SK-N-SH (cell line): ENCODE measurements around the gene HSD11B1L. TPM values are rescaled to one million over a fixed set of nuclear protein-coding genes. Genes with fewer than 3 reads are reported as not detected.

Experiments
- CTCF ChIA-PET: fragments of 300-600, 350-600 bp; formaldehyde crosslinking; extraction: SDS; loops from one replicate; lab custom pipeline; 2021; lab: Yijun Ruan, JAX
- POLR2A ChIA-PET: fragments of 350-600 bp; sonication (Branson Sonifier 250); formaldehyde crosslinking; extraction: SDS; loops from one replicate; lab custom pipeline; 2020; ENCODE audit warnings: antibody characterized with exemption, inconsistent platforms; lab: Yijun Ruan, JAX
- DNase-seq: peaks from one replicate; pipeline ENCODE4 v3.0.0; 2012
- H2AFZ ChIP-seq: fragments of 200-600 bp; sonication (generic); 2 replicates; pipeline ENCODE4 v1.8.1; 2016; ENCODE audit warnings: antibody characterized with exemption, mild to moderate bottlenecking, low read depth
- H3F3A ChIP-seq: fragments of 200-600 bp; sonication (generic); replicated peaks from 2 replicates; pipeline ENCODE3; 2016; ENCODE audit warnings: antibody characterized with exemption, mild to moderate bottlenecking; ENCODE audit not compliant: insufficient read depth
- H3K27ac ChIP-seq, 2 experiments: fragments of 200-500 bp in 1 of 2; fragments of 200-600 bp in 1 of 2; sonication (Bioruptor generic) in 1 of 2; sonication (generic), shearing (Covaris generic) in 1 of 2; 2 replicates each; pipeline versions ENCODE4 v1.5.1 to v1.6.1; 2014 to 2016; ENCODE audit warnings: low read depth in 2 of 2, inconsistent platforms in 1 of 2, low read length in 1 of 2, mild to moderate bottlenecking in 1 of 2, mixed read lengths in 1 of 2
- H3K27me3 ChIP-seq: fragments of 200-600 bp; sonication (generic), shearing (Covaris generic); 2 replicates; pipeline ENCODE4 v1.6.1; 2016; ENCODE audit warnings: mixed run types; ENCODE audit not compliant: insufficient read depth
- H3K36me3 ChIP-seq, 2 experiments: fragments of 200-500 bp in 1 of 2; fragments of 200-600 bp in 1 of 2; sonication (Bioruptor generic) in 1 of 2; sonication (generic) in 1 of 2; replicated peaks in 1 of 2; 2 replicates each; pipeline versions ENCODE3 to v1.5.1; 2014 to 2016; ENCODE audit warnings: low read length in 1 of 2, mild to moderate bottlenecking in 1 of 2; ENCODE audit not compliant: insufficient read depth in 2 of 2, control insufficient read depth in 1 of 2
- H3K4me1 ChIP-seq, 2 experiments: fragments of 200-500 bp in 1 of 2; fragments of 200-600 bp in 1 of 2; sonication (Bioruptor generic) in 1 of 2; sonication (generic), shearing (Covaris generic) in 1 of 2; 2 replicates each; pipeline versions ENCODE4 v1.5.1 to v1.6.1; 2014 to 2016; ENCODE audit warnings: low read depth in 1 of 2, low read length in 1 of 2, mixed run types in 1 of 2; ENCODE audit not compliant: insufficient read depth in 2 of 2, control insufficient read depth in 1 of 2
- H3K4me2 ChIP-seq: fragments of 200-600 bp; sonication (generic), shearing (Covaris generic); 2 replicates; pipeline ENCODE4 v1.6.1; 2017; ENCODE audit warnings: mixed run types
- H3K4me3 ChIP-seq, 2 experiments: fragments of 200-500 bp in 1 of 2; fragments of 200-600 bp in 1 of 2; sonication (Bioruptor generic) in 1 of 2; sonication (generic), shearing (Covaris generic) in 1 of 2; 2 replicates each; pipeline versions ENCODE4 v1.5.1 to v1.8.1; 2014 to 2016; ENCODE audit warnings: low read depth in 2 of 2, inconsistent platforms in 1 of 2, low read length in 1 of 2, mild to moderate bottlenecking in 1 of 2, mixed read lengths in 1 of 2, moderate library complexity in 1 of 2
- H3K79me2 ChIP-seq: fragments of 200-600 bp; sonication (generic); 2 replicates; pipeline ENCODE4 v1.8.1; 2017; ENCODE audit warnings: mild to moderate bottlenecking; ENCODE audit not compliant: insufficient read depth
- H3K9ac ChIP-seq: fragments of 200-600 bp; sonication (generic); 2 replicates; pipeline ENCODE4 v1.6.1; 2017; ENCODE audit warnings: mixed run types
- H3K9me2 ChIP-seq: fragments of 200-600 bp; sonication (generic); 2 replicates; pipeline ENCODE4 v1.6.1; 2017; ENCODE audit warnings: mixed run types
- H3K9me3 ChIP-seq: fragments of 200-600 bp; sonication (generic); 2 replicates; pipeline ENCODE4 v1.6.1; 2017; ENCODE audit warnings: mixed run types, mild to moderate bottlenecking, moderate library complexity
- H4K20me1 ChIP-seq: fragments of 200-600 bp; sonication (generic); 2 replicates; pipeline ENCODE4 v1.6.1; 2017; ENCODE audit warnings: mild to moderate bottlenecking, mixed run types; ENCODE audit not compliant: insufficient read depth
- CHD2 ChIP-seq: fragments of 150-350 bp; IDR thresholded peaks from 2 replicates; pipeline ENCODE4 v1.6.1; 2018; ENCODE audit warnings: low read length; ENCODE audit not compliant: partially characterized antibody
- ELF1 ChIP-seq: IDR thresholded peaks from 2 replicates; pipeline ENCODE4 v1.4.0; 2012
- FOXJ3 ChIP-seq: sonication (generic); formaldehyde crosslinking; IDR thresholded peaks from 2 replicates; pipeline ENCODE4 v1.5.1; 2020; ENCODE audit warnings: mild to moderate bottlenecking, missing genetic modification reagents
- GABPA ChIP-seq: IDR thresholded peaks from 2 replicates; pipeline ENCODE4 v1.4.0; 2012; ENCODE audit warnings: low read depth, mild to moderate bottlenecking
- GATA2 ChIP-seq: sonication (generic); formaldehyde crosslinking; IDR thresholded peaks from 2 replicates; pipeline ENCODE4 v1.5.0; 2020; ENCODE audit warnings: mild to moderate bottlenecking, missing genetic modification reagents
- MAX ChIP-seq: IDR thresholded peaks from 2 replicates; pipeline ENCODE4 v1.4.0; 2012; ENCODE audit warnings: low read depth
- POLR2AphosphoS5 ChIP-seq: IDR thresholded peaks from 2 replicates; pipeline ENCODE4 v1.6.1; 2012; ENCODE audit warnings: low read depth, low read length
- RAD21 ChIP-seq: IDR thresholded peaks from 2 replicates; pipeline ENCODE4 v1.6.1; 2012; ENCODE audit warnings: mild to moderate bottlenecking, low read length
- REST ChIP-seq: IDR thresholded peaks from 2 replicates; pipeline ENCODE4 v1.6.1; 2012; ENCODE audit warnings: mild to moderate bottlenecking, low read depth, low read length, moderate library complexity
- RFX5 ChIP-seq: IDR thresholded peaks from 2 replicates; pipeline ENCODE4 v1.6.1; 2012; ENCODE audit warnings: mild to moderate bottlenecking, improper control_type of control experiment, low read length
- SIN3A ChIP-seq: IDR thresholded peaks from 2 replicates; pipeline ENCODE4 v1.6.1; 2012; ENCODE audit warnings: low read depth, mild to moderate bottlenecking, low read length, moderate library complexity, borderline replicate concordance
- TCF12 ChIP-seq: IDR thresholded peaks from 2 replicates; pipeline ENCODE4 v1.4.0; 2012
- USF1 ChIP-seq: IDR thresholded peaks from 2 replicates; pipeline ENCODE4 v1.4.0; 2012; ENCODE audit warnings: low read depth, borderline replicate concordance
- WGBS: methylation state at CpG from one replicate; pipeline ENCODE4 v1.1.6; 2017; ENCODE audit warnings: low lambda C conversion rate; 5-methylcytosine and 5-hydroxymethylcytosine counted together
- polyA plus RNA-seq, 3 experiments: library from polyadenylated mRNA; depleted of rRNA; stranded (reverse); fragments of >200 nt; gene quantifications; 2 replicates each; pipeline ENCODE4 v1.2.3, GENCODE V29; 2012
- TF ChIP-seq, protein P1 (sequence below): fragments of 150-350 bp; IDR thresholded peaks from 2 replicates; pipeline ENCODE4 v1.6.1; 2017; ENCODE audit warnings: antibody characterized with exemption, low read length, low read depth, borderline replicate concordance

The HSD11B1L gene
- polyA plus RNA-seq, 1 of the 3 experiments (the other 2 are of a cell fraction): 53.3 TPM

DNA sequence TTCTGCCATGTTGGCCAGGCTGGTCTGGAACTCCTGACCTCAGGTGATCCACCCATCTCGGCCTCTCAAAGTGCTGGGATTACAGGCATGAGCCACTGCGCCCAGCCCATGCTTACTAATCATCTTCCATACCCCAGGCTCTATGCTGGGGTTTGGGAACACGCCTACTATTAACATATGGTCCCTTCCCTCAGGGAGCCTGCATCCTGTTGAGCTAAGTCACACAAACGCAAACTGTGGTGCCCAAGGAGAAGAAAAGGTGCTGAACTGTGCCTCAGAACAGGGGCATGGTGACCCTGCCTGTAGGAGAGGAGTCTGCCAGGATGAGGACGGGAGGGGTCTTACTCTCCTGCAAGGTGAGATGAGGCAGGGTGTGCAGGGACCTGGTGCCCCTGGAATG is 6.1 kb upstream of the HSD11B1L start:
- Histone ChIP-seq H3K4me1 (peaks cover 4 to 10% of the 10 kb centered on the region in 2 experiments; a peak in 1 of 4 replicates), H3K4me3 (no peak overlapping the region), H3K4me2 (no peak overlapping the region), H3K27me3 (no peaks in the 10 kb centered on the region), H3K9me2 (no peaks in the 10 kb centered on the region), H3K9me3 (no peaks in the 10 kb centered on the region), H4K20me1 (no peaks in the 10 kb centered on the region), H3F3A (peaks cover 4% of the 10 kb centered on the region), H3K36me3 (peaks cover 0 to 1% of the 10 kb centered on the region in 2 experiments), H3K27ac (no peak overlapping the region), H3K9ac (no peak overlapping the region), H2AFZ (no peak overlapping the region), H3K79me2 (peaks cover 9% of the 10 kb centered on the region)
- ChIA-PET POLR2A (no interaction called here), CTCF (interaction anchor here (0.9 to 2.2 kb wide), 2 partner anchors 9 to 12 kb away, joined by 3 to 9 read pairs; no protein-coding TSS in a partner anchor)
- TF ChIP-seq POLR2AphosphoS5 (no peak), RAD21 (no peak), GABPA (no peak)
- DNase-seq: no peak
- 100% methylated on average over 4 of the region's 5 CpGs for WGBS

GRCh38 chr19:5676105-5676771 is 4.6 kb upstream of the HSD11B1L start:
- TF ChIP-seq SIN3A: no peak
- no peak for TF ChIP-seq CHD2
- peaks cover 14% of the 10 kb centered on the region for H3K79me2 ChIP-seq
- no peak overlapping the region for H3K4me2 ChIP-seq
- H4K20me1 ChIP-seq: no peaks in the 10 kb centered on the region
- no peaks in the 10 kb centered on the region for H3K27me3 ChIP-seq
- H3F3A ChIP-seq: peaks cover 2% of the 10 kb centered on the region
- POLR2A ChIA-PET: interaction anchor here (0.6 to 1.4 kb wide), 3 partner anchors 14 to 927 kb away, joined by 3 to 8 read pairs (median 3); partner anchors contain the start of genes RPL36, SAFB and SAFB2
- peaks cover 4 to 10% of the 10 kb centered on the region in 2 experiments; a peak in 1 of 4 replicates for H3K4me1 ChIP-seq
- no peaks in the 10 kb centered on the region for H3K9me3 ChIP-seq
- 97% methylated on average over 16 of the region's 17 CpGs for WGBS
- no peaks in the 10 kb centered on the region for H3K9me2 ChIP-seq
- CTCF ChIA-PET: interaction anchor here (0.7 to 2.4 kb wide), 3 partner anchors 10 to 624 kb away, joined by 3 to 9 read pairs (median 6); partner anchors contain the start of gene RPL36
- no peak overlapping the region for H3K4me3 ChIP-seq
- H2AFZ ChIP-seq: no peak overlapping the region
- H3K9ac ChIP-seq: no peak overlapping the region
- no peak overlapping the region for H3K27ac ChIP-seq
- no peaks in the 10 kb centered on the region for H3K36me3 ChIP-seq
- no peak for DNase-seq

DNA sequence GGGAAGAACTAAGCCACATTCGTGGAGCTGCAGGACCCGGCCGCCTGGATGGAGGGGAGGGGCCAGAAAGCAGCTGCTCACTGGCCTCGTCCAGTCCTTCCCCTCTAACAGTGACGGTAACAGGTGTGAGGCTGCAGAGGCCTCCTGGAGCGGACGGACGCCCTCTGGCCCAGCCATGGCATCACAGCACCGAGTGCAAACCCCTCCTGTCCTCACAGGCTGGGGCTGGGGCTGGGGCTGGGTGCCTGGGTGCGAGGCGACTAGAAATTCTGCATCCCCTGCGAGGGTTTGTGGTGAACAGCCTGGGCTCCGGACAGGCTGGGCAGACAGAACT is 4.1 kb upstream of the HSD11B1L start:
- Histone ChIP-seq H3F3A (no peaks in the 10 kb centered on the region), H3K9ac (no peak overlapping the region), H3K79me2 (peaks cover 17% of the 10 kb centered on the region), H3K4me2 (no peak overlapping the region), H2AFZ (no peak overlapping the region), H3K9me3 (no peaks in the 10 kb centered on the region), H3K27me3 (no peaks in the 10 kb centered on the region), H3K4me1 (peaks cover 4 to 13% of the 10 kb centered on the region in 2 experiments; a peak in 1 of 4 replicates), H3K4me3 (no peak overlapping the region), H3K27ac (no peak overlapping the region), H3K36me3 (no peaks in the 10 kb centered on the region), H4K20me1 (no peaks in the 10 kb centered on the region), H3K9me2 (no peaks in the 10 kb centered on the region)
- ChIA-PET CTCF (interaction anchor here (2.2 to 2.4 kb wide), 2 partner anchors 10 to 13 kb away, joined by 6 to 9 read pairs; partner anchors contain the start of gene RPL36), POLR2A (interaction anchor here (0.6 to 0.9 kb wide), 2 partner anchors 54 to 927 kb away, joined by 3 read pairs; partner anchors contain the start of genes SAFB and SAFB2)
- WGBS: 91% methylated on average over 8 of the region's 13 CpGs
- DNase-seq: no peak
- TF ChIP-seq, protein P1, sequence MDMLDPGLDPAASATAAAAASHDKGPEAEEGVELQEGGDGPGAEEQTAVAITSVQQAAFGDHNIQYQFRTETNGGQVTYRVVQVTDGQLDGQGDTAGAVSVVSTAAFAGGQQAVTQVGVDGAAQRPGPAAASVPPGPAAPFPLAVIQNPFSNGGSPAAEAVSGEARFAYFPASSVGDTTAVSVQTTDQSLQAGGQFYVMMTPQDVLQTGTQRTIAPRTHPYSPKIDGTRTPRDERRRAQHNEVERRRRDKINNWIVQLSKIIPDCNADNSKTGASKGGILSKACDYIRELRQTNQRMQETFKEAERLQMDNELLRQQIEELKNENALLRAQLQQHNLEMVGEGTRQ: no peak
- TF ChIP-seq TCF12: no peak
- TF ChIP-seq FOXJ3 (CRISPR knock-in tag): no peak
- TF ChIP-seq SIN3A: no peak
- no peak for TF ChIP-seq ELF1
- TF ChIP-seq GATA2: no peak
- no peak for TF ChIP-seq USF1
- no peak for TF ChIP-seq MAX
- TF ChIP-seq REST: no peak
- no peak for TF ChIP-seq RFX5
